ENCODE results near the gene TMPRSS2.

TMPRSS2 gene

GRCh38 chr21:41422546-41423304 lies 85.2 kb downstream of the TMPRSS2 start:
- TF ChIP-seq FOXP2 (optimal IDR thresholded peaks at IDR 0.05; ENCODE audit: borderline replicate concordance, extremely low read depth, extremely low read length, insufficient read depth) (no peak), TAF1 (IDR thresholded peaks at IDR 0.05; ENCODE audit: borderline replicate concordance, insufficient read depth, low read length) (no peak), SIN3A (IDR thresholded peaks at IDR 0.05; ENCODE audit: borderline replicate concordance, insufficient read depth, low read length) (no peak), REST (IDR thresholded peaks at IDR 0.05; ENCODE audit: insufficient read depth in 1 of 2, low read depth in 2 of 2, low read length in 2 of 2) (no peak), POLR2AphosphoS5 (IDR thresholded peaks at IDR 0.05; ENCODE audit: low read depth, low read length) (no peak)

- TF ChIP-seq FOXP2 (optimal IDR thresholded peaks at IDR 0.05; ENCODE audit: borderline replicate concordance, extremely low read depth, extremely low read length, insufficient read depth) (no peak), TAF1 (IDR thresholded peaks at IDR 0.05; ENCODE audit: borderline replicate concordance, insufficient read depth, low read length) (no peak), SIN3A (IDR thresholded peaks at IDR 0.05; ENCODE audit: borderline replicate concordance, insufficient read depth, low read length) (no peak), POLR2AphosphoS5 (IDR thresholded peaks at IDR 0.05; ENCODE audit: low read depth, low read length) (no peak), REST (IDR thresholded peaks at IDR 0.05; ENCODE audit: insufficient read depth in 1 of 2, low read depth in 2 of 2, low read length in 2 of 2) (no peak)
Measured at GRCh38 chr21:41419921-41420862, 87.8 kb downstream of the TMPRSS2 start.

GRCh38 chr21:41418956-41419680 lies 88.8 kb downstream of the TMPRSS2 start:
- TF ChIP-seq FOXP2 (optimal IDR thresholded peaks at IDR 0.05; ENCODE audit: borderline replicate concordance, extremely low read depth, extremely low read length, insufficient read depth) (no peak), TAF1 (IDR thresholded peaks at IDR 0.05; ENCODE audit: borderline replicate concordance, insufficient read depth, low read length) (no peak), REST (IDR thresholded peaks at IDR 0.05; ENCODE audit: insufficient read depth in 1 of 2, low read depth in 2 of 2, low read length in 2 of 2) (no peak), SIN3A (IDR thresholded peaks at IDR 0.05; ENCODE audit: borderline replicate concordance, insufficient read depth, low read length) (no peak)

GRCh38 chr21:41418393-41418792 lies 89.6 kb downstream of the TMPRSS2 start:
- TF ChIP-seq POLR2AphosphoS5 (IDR thresholded peaks at IDR 0.05; ENCODE audit: low read depth, low read length) (no peak), TAF1 (IDR thresholded peaks at IDR 0.05; ENCODE audit: borderline replicate concordance, insufficient read depth, low read length) (no peak), REST (IDR thresholded peaks at IDR 0.05; ENCODE audit: insufficient read depth in 1 of 2, low read depth in 2 of 2, low read length in 2 of 2) (no peak), SIN3A (IDR thresholded peaks at IDR 0.05; ENCODE audit: borderline replicate concordance, insufficient read depth, low read length) (no peak), FOXP2 (optimal IDR thresholded peaks at IDR 0.05; ENCODE audit: borderline replicate concordance, extremely low read depth, extremely low read length, insufficient read depth) (no peak)
